Neutrophil (primary cell): ENCODE results near the gene AFTPH.

ENCODE experiments used
- H3K27ac ChIP-seq: fragments of 200-600 bp; sonication (generic); 2 replicates; pipeline ENCODE4 v1.5.1; 2016; ENCODE audit warnings: mild to moderate bottlenecking, moderate library complexity
- H3K27me3 ChIP-seq: fragments of 200-600 bp; sonication (generic); 2 replicates; pipeline ENCODE4 v1.6.0; 2016; ENCODE audit warnings: mild to moderate bottlenecking
- H3K36me3 ChIP-seq: fragments of 200-600 bp; sonication (generic); 2 replicates; pipeline ENCODE4 v1.5.1; 2017
- H3K4me1 ChIP-seq, 2 experiments: fragments of 200-600 bp in 1 of 2; sonication (generic) in 1 of 2; 1 replicate in 1 of 2; 2 replicates in 1 of 2; pipeline versions ENCODE4 v1.5.1 to v1.6.1; 2013 to 2016; ENCODE audit warnings: low read depth in 1 of 2, low read length in 1 of 2, mild to moderate bottlenecking in 1 of 2, moderate library complexity in 1 of 2; ENCODE audit not compliant: control insufficient read depth in 1 of 2, insufficient read depth in 1 of 2
- H3K4me3 ChIP-seq, 2 experiments: fragments of 200-600 bp in 1 of 2; sonication (generic) in 1 of 2; 1 replicate in 1 of 2; 2 replicates in 1 of 2; pipeline ENCODE4 v1.5.1; 2013 to 2016; ENCODE audit warnings: low read depth in 1 of 2, low read length in 1 of 2, mild to moderate bottlenecking in 1 of 2, moderate library complexity in 1 of 2
- H3K9me3 ChIP-seq: fragments of 200-600 bp; sonication (generic); 2 replicates; pipeline ENCODE4 v1.5.1; 2016
- TF ChIP-seq, protein P1 (sequence below): fragments of 200-600 bp; sonication (generic); IDR thresholded peaks from 2 replicates; pipeline ENCODE4 v1.5.1; 2016; ENCODE audit warnings: antibody characterized with exemption

The AFTPH gene

DNA sequence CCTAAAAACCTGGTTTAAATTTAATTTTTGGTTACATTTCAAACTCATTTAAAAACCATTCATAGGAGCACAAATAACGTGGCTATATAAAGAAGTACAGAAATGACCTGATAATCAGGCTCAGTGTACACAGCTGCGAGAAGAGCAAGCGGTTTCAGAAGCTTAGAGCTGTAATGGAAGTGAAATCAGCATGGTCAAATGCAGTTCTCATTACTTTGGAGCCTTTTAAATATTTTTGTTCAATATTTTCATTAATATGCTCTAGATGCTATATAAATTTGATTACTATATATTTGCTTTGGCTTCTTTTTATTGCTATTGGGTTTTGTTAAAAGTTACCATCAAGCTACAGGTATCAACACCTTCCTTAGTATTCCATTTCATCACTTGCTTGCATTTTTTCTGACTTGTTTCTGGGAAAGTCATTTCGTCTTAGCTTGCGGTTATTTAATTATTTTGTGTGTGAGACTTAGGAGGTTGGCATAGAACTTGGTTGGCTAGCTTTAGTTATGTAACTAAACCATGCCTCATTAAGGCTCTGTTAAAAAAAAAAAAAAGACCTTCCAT lies 58.7 kb downstream of the AFTPH start:
- no peaks in the 10 kb centered on the region for H3K27me3 ChIP-seq
- TF ChIP-seq, protein P1, sequence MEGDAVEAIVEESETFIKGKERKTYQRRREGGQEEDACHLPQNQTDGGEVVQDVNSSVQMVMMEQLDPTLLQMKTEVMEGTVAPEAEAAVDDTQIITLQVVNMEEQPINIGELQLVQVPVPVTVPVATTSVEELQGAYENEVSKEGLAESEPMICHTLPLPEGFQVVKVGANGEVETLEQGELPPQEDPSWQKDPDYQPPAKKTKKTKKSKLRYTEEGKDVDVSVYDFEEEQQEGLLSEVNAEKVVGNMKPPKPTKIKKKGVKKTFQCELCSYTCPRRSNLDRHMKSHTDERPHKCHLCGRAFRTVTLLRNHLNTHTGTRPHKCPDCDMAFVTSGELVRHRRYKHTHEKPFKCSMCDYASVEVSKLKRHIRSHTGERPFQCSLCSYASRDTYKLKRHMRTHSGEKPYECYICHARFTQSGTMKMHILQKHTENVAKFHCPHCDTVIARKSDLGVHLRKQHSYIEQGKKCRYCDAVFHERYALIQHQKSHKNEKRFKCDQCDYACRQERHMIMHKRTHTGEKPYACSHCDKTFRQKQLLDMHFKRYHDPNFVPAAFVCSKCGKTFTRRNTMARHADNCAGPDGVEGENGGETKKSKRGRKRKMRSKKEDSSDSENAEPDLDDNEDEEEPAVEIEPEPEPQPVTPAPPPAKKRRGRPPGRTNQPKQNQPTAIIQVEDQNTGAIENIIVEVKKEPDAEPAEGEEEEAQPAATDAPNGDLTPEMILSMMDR: no peak
- no peaks in the 10 kb centered on the region for H3K9me3 ChIP-seq
- peaks cover 10 to 11% of the 10 kb centered on the region in 2 experiments for H3K4me1 ChIP-seq
- H3K27ac ChIP-seq: no peak overlapping the region
- H3K36me3 ChIP-seq: peaks cover 69% of the 10 kb centered on the region
- no peak overlapping the region for H3K4me3 ChIP-seq

DNA sequence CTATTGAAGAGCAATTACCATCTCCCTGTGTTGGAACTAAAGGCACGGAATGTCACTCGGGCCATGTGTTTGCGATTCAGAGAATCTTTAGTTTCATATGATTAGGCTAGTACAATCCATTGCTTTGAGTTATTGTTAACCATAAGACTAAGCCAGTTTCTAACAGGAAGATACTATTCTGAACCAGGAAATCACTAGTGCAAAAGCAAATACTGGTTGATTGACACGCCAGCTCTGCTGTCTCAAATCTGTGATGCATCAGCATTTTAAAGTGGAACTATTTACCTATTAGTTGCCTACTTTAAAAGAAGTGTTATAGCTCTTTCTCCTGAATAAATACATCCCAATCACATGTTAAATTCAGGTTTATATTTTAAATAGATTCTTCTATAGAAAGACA lies 61.9 kb downstream of the AFTPH start:
- no peaks in the 10 kb centered on the region for H3K9me3 ChIP-seq
- H3K27ac ChIP-seq: no peak overlapping the region
- H3K4me1 ChIP-seq: peaks cover 10 to 14% of the 10 kb centered on the region in 2 experiments
- peaks cover 56% of the 10 kb centered on the region for H3K36me3 ChIP-seq
- TF ChIP-seq, protein P1: no peak
- H3K4me3 ChIP-seq: no peak overlapping the region
- H3K27me3 ChIP-seq: no peaks in the 10 kb centered on the region

DNA sequence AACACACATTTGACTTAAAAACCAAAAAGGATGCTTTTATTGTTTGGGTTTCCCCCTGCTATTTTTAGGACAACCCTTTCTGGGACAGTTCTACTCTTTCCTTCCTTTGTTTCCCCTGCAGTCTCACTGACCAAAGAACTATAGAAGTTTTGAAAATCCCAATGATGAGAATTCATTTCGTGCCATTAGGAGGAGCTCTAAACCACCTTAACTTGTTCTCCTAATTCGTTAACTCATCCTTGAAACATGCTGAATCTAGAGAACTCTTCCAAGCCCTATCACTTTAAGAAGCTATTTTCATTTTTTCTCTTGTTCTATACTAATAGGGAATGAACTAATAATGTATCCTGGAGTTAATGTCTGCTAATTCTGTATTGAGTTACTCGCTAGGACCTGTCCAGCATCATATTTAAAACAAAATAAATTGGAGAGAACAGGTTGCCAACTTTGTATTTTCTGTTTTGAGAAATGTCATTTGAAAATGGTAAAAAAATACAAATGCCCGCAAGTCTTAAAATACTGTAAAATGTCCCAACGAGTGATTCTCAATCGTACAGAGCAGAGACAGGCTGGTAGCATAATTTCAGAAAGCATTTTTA lies 62.9 kb downstream of the AFTPH start:
- Histone ChIP-seq H3K27me3 (no peaks in the 10 kb centered on the region), H3K27ac (peak overlapping the region; percentile 64), H3K4me1 (peaks cover 10 to 14% of the 10 kb centered on the region in 2 experiments), H3K4me3 (no peak overlapping the region), H3K9me3 (no peaks in the 10 kb centered on the region), H3K36me3 (peaks cover 56% of the 10 kb centered on the region)
- TF ChIP-seq, protein P1: peak; percentile 23

DNA sequence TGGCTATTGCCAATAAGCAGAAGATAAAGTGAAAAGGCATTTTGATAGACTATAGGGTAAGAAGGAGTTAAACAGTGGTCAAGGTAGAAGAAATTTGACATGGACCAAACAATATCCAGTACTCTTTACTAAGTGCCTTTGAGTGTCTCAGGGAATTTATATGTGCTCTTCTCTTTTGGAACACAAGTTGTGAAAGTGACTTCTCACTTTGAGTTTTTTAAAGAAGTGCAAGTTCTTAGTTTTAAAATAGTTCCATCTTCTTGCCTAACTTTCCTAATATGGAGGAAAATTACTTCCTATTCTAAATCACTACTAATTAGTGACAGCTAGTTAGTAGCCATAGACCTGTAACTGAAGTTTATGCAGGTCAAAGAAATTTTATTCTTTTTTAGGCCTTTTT lies 63.4 kb downstream of the AFTPH start:
- TF ChIP-seq, protein P1: no peak
- H3K27me3 ChIP-seq: no peaks in the 10 kb centered on the region
- H3K27ac ChIP-seq: peak overlapping the region; percentile 64
- H3K4me1 ChIP-seq: peaks cover 10 to 14% of the 10 kb centered on the region in 2 experiments
- peaks cover 56% of the 10 kb centered on the region for H3K36me3 ChIP-seq
- no peaks in the 10 kb centered on the region for H3K9me3 ChIP-seq
- H3K4me3 ChIP-seq: no peak overlapping the region

DNA sequence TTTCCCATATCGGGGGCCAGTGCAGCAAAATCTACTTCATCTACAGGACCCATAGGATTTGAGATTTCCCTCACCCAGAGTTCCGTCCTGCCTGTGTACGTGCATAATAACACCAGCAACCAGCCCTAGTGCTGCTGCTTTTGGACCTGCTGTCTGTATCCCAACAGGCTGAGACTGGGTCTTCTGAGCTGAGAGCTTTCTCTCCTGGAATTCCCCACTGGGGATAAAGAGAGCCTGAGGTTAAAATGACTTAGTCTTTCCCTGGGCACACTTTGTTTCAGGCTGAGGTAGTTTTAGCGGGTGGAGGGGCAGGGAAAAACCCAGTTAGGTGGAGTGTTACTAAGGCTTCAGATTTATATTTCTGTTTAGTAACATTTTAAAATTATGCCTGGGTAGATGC lies 67.1 kb downstream of the AFTPH start:
- Histone ChIP-seq H3K36me3 (peaks cover 55% of the 10 kb centered on the region), H3K4me1 (peaks cover 10 to 14% of the 10 kb centered on the region in 2 experiments), H3K27me3 (no peaks in the 10 kb centered on the region), H3K27ac (no peak overlapping the region), H3K9me3 (no peaks in the 10 kb centered on the region), H3K4me3 (no peak overlapping the region)
- TF ChIP-seq, protein P1: no peak
